Epithelial cell of proximal tubule (primary cell): Measurements from ENCODE around the gene PRKCQ. TPM values are rescaled to one million over a fixed set of nuclear protein-coding genes. Genes with fewer than 3 reads are reported as not detected.

Source experiments
- DNase-seq: peaks from one replicate; pipeline ENCODE4 v3.0.0-alpha.2; 2011; ENCODE audit warnings: low read depth
- H3K4me3 ChIP-seq: 2 replicates; pipeline ENCODE4 v1.5.1; 2011; ENCODE audit warnings: low read depth, mild to moderate bottlenecking, low read length
- CTCF ChIP-seq: conservative IDR thresholded peaks from 2 replicates; pipeline ENCODE4 v1.5.1; 2012; ENCODE audit warnings: low read depth, mild to moderate bottlenecking, low read length
- total RNA-seq: library from RNA; depleted of rRNA; stranded (reverse); fragments of >200 nt; gene quantifications from 2 replicates; pipeline ENCODE4 v1.2.3, GENCODE V29; 2015

The PRKCQ gene
- total RNA-seq, 1 donor from 2014 or later: 6.8 TPM

- no peak for DNase-seq
- no peak for TF ChIP-seq CTCF
- no peak overlapping the region for H3K4me3 ChIP-seq
Observed at GRCh38 chr10:6516929-6517284, 63.2 kb downstream of the PRKCQ start.

GRCh38 chr10:6516281-6516928 is 63.7 kb downstream of the PRKCQ start:
- no peak for TF ChIP-seq CTCF
- DNase-seq: no peak
- no peak overlapping the region for H3K4me3 ChIP-seq

GRCh38 chr10:6514844-6515780 is 65.0 kb downstream of the PRKCQ start:
- DNase-seq: no peak
- H3K4me3 ChIP-seq: no peak overlapping the region
- no peak for TF ChIP-seq CTCF

GRCh38 chr10:6514180-6514579 is 65.9 kb downstream of the PRKCQ start:
- DNase-seq: no peak
- no peak for TF ChIP-seq CTCF
- H3K4me3 ChIP-seq: no peak overlapping the region

GRCh38 chr10:6513476-6513875 is 66.6 kb downstream of the PRKCQ start:
- no peak for DNase-seq
- TF ChIP-seq CTCF: no peak
- H3K4me3 ChIP-seq: no peak overlapping the region

- no peak overlapping the region for H3K4me3 ChIP-seq
- no peak for DNase-seq
- no peak for TF ChIP-seq CTCF
Observed at GRCh38 chr10:6512182-6512581, 67.9 kb downstream of the PRKCQ start.
